GM04504 (cell line): ENCODE data around the gene SENP8.

Source experiments
- DNase-seq: peaks from one replicate; pipeline ENCODE4 v3.0.0-alpha.2; 2012; ENCODE audit warnings: low read depth

The SENP8 gene

GRCh38 chr15:72113347-72114031 lies 4.7 kb upstream of the SENP8 start:
- DNase-seq = no peak

- DNase-seq = no peak
Observed at GRCh38 chr15:72116731-72117485, 1.3 kb upstream of the SENP8 start.

GRCh38 chr15:72117486-72118016 lies 652 bp upstream of the SENP8 start:
- peak; percentile 70 for DNase-seq

DNA sequence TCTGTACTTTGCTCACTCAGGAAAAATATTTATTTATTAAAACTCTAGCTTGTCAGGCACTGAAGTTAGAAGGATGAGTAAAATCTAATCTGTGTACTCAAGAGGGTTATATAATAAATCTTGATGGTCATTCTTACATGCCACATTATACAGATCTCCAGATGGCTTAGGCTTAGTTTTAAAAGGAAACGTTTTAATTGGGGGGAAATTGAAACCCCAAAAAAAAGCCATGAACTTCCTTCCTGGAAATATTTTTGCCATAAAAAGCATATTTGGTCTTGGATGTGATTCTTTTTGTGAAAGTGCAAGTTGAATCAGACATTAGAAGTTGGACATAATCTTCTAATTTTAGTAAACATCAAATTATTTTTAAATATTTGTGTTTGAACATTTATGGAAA lies 6.0 kb downstream of the SENP8 start:
- DNase-seq = no peak

- DNase-seq = no peak
Observed at GRCh38 chr15:72127724-72128322, 9.6 kb downstream of the SENP8 start.

GRCh38 chr15:72128359-72128758 lies 10.2 kb downstream of the SENP8 start:
- DNase-seq = no peak

DNA sequence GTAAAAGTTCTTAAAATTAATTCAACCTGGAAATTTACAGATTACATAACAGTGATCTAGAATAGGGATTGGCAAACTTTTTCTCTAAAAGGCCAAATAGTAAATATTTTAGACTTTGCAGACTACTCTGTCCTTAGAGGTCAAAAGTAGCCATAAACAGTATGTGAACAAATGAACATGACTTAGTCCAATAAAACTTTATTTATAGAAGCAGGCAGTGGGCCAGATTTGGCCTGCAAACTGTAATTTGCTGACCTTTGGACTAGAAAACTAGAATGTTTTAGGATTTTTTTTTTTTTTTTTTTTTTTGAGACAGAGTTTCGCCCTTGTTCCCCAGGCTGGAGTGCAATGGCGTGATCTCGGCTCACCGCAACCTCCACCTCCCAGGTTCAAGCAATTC lies 12.1 kb downstream of the SENP8 start:
- DNase-seq = no peak

DNA sequence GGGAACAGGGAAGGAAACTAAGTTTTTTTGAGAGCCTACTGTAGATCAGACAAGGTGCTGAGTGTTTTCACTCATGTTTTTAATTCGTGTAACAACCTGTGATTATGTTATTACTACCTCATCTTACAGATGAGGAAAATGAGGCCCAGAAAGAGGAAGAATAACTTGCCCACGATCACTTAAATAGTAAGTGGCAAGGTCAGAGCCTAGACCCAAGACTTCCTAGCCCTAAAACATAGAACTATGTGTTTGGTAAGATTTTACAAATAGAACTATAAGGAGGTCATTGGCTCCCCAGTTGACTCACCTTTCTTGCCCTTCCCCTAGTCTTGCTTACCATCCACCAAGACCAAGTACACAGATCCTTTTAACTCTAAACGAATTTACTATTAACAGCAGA lies 13.7 kb downstream of the SENP8 start:
- DNase-seq = no peak

GRCh38 chr15:72133211-72133610 lies 15.0 kb downstream of the SENP8 start:
- no peak for DNase-seq

DNA sequence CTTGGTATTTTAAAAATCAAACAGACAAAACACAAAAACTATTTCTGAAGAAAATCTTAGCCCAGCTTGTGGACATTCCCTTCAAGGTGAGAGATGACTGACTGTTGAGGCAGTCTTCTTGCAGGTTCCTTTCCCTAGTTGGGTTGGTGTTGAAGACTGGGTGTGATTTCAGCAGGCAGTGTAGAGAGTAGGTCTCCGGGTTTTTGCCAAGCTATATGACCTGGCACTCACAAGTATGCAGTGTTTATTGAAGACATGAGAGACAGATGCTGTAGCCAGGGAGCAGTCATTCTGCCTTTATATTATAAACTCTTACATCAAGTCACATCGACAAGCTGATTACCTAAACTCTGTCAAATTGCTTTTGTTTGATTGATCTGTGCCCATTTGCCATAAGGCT lies 17.5 kb downstream of the SENP8 start:
- no peak for DNase-seq

DNA sequence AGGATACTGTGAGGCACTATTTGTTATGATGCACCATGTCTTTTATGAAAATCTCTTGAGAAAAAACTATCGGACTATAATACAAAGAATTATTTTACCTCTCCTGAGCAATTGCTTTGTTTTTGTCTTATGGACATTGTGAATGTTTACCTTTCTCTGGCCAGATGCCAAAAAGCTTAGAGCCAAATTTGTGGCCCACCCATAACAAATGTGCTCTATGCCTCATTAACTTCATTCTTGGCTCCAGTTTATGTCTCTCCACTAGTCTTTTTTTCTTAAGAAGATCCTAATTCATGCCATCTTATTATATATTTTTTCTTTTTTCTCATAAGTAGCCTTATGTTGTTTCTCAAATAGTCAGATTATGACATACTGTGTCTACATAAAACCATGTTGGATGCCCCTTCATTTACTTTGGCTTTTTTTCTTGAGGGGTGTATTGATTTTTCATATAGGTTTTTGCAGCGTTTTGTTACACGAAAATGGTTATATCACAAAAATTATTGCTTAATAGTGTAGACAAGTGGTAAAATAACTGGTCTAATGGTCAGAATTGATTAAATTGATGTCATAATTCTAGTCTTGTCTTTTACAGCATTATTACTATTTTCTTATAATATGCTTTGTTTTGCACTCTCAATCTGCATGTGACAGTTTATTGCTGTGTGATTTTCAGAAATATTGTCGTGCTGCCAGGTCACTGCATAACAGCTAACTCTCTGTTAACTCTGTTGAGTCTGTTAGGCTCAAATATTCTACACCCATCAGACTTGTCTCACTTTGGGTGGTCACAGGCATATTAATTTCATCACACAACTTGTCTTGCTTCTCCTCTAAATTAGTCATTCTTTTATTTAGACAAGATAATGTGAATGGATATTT lies 18.2 kb downstream of the SENP8 start:
- DNase-seq = no peak

DNA sequence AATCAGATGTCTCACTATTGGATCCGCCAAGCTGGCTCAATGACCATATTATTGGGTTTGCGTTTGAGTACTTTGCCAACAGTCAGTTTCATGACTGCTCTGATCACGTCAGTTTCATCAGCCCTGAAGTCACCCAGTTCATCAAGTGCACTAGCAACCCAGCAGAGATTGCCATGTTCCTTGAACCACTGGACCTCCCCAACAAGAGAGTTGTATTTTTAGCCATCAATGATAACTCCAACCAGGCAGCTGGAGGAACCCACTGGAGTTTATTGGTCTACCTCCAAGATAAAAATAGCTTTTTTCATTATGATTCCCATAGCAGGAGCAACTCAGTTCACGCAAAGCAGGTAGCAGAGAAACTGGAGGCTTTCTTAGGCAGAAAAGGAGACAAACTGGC lies 21.5 kb downstream of the SENP8 start:
- DNase-seq = no peak

DNA sequence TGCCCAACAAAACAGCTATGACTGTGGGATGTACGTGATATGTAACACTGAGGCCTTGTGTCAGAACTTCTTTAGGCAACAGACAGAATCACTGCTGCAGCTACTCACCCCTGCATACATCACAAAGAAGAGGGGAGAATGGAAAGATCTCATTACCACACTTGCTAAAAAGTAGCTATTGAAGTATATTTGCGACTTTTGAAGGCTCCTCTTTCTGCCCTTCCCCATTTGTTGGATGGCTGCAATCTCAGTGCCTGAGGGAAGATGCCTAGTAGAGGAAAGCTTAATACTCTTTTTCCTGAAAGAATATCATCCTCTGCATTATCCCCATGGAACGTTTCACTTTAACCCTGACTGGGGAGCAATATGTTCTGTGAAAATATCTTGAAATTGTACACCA lies 21.9 kb downstream of the SENP8 start:
- no peak for DNase-seq

DNA sequence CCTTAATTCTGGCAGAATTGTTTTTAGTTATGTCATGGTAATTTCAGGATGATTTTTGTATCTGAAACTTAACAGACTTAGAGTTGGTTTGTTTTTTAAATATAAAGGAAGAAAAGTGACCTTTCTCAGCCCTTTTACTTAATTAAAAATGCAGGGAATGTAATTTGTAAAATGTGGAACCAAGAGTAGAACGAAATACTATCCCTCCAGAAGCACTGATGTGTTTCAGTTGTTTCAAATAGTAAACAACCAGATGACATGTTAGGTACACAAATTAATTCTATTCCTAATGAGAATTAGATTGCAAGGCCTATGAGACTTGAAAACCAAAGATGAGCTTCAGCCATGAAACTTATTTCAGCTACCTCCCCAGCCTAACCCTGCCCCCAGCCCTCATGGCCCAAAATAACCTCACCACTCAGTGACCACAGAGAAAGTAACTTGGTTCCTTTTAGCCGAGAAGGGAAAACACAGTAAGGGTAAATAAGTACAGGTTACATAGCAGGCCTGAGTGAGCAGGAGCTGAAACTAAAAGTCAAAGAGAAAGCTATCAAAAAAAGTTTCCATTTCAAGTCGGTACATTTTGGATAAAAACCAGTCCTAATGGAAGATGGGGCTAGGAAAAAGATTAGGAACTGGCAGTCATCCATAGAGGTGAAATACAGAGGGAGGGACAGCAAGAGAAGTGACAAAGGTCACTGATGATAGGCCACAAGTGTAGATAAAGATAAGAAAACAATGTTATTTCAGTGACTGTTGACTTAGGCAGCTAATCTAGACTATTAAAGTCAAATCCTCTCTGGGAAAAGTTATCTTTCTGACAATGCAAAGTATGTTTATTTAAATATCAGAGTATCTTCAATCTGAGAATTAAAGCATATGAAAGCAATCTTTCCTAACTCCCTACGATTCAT lies 23.2 kb downstream of the SENP8 start:
- no peak for DNase-seq

GRCh38 chr15:72146221-72146620 lies 28.0 kb downstream of the SENP8 start:
- no peak for DNase-seq

DNA sequence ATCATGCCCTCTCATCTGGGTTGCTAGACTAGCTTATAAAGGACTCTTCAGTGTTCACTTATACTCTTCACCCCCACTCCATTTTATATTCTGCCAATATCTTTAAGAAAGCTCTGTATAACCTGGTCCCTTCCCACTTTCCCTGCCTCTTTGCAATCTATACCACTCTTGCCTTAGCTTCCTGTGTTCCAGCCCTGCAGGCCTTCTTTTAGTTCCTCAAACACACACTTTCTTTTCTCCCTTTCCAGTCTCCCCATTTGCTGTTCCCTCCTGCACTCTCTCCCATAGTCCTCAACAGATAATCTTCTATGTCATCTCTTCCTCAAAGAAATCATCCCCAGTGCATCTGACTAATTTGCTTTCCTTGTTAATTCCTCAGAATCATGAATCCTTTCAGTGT lies 28.7 kb downstream of the SENP8 start:
- no peak for DNase-seq

DNA sequence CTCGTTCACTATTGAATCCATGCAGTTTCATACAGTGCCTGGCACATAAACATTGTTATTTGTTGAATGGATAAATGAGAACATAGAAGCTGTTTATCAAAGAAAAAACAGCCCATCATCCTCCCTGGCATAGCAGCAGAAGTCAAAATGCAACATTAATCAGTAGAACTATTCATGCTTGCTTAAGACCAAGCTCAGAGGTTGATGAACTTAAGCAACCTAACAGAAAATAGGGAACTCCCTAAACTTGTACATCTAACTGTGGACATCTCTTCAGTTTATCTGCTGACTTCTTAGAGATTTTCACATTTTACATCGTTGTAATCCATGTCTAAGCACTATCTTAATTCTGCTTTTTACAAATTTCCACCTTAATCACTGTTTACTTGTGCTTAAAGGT lies 29.2 kb downstream of the SENP8 start:
- DNase-seq = no peak

- DNase-seq = no peak
Observed at GRCh38 chr15:72153269-72154000, 35.2 kb downstream of the SENP8 start.

DNA sequence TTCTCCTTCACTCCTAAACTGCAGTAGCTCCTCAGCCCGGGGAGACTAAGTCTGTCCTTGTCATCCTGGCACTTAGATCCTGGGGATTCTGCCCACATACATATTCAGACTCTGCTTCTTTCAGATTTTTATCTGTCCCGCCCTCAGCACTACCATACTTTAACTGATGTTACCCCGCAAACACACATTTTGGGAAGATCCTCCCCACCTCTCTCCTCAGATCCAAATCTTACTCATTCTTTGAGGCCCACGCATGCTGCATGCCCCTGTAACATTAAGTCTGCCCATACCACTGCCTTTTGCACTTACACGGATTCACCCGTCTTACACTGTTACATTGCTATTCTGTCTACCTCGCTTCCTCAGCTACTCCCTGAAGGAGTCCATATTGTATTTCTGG lies 36.1 kb downstream of the SENP8 start:
- no peak for DNase-seq

DNA sequence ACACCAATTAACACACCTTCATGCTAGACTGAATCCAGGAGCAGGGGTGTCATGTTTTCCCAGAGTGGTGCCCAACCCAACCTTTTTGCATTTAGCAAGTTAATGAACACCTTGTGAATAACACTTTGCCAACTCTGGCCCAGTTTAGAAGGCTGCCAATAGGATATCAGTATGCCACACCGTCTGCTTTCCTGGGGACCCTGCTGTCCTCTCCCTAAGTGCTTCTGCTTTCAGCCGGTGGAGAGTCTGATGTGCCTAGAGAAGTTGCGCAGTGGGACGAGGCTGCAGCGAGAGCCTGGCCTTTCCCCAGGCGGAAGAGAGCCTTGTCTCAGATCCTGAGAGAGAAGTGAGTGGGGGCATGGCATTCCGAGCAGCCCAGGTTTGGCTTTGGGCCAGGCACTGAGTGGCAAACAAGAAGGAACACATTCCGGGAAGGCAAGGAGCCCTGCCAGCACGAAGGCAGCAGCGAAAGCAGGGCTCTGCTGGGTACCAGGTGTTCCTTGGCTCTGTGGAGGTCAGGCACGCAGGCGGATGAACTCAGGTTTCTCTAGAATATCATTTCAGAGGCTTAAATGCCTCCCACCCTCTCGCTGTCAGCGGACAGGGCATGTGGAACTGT lies 36.9 kb downstream of the SENP8 start:
- no peak for DNase-seq
